ENCODE measurements around the gene OASL.
"Not testable (repeated sequence)": the region's sequence is repeated elsewhere in the genome, so short reads cannot be mapped to it uniquely, and the experiment has no call there.

Gene OASL

GRCh38 chr12:121059031-121059898 lies 20.2 kb upstream of the OASL start:
- DNase-seq (ENCODE audit: low read depth), result no peak

DNA sequence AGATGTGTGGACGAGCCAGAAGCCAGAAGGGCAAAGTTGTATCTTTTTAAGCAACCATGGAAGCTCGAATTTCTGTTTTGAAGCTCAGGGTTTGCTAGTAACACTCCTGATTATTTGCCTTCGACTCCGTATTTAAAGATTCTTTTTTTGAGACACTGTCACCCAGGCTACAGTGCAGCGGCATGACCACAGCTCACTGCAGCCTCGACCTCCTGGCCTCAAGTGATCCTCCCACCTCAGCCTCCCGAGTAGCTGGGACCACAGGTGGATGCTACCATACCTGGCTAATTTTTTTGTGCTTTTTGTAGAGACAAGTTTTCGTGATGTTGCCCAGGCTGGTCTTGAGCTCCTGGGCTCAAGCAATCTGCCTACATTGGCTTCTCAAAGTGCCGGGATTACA lies 18.7 kb upstream of the OASL start:
- no peak for DNase-seq (ENCODE audit: low read depth)

DNA sequence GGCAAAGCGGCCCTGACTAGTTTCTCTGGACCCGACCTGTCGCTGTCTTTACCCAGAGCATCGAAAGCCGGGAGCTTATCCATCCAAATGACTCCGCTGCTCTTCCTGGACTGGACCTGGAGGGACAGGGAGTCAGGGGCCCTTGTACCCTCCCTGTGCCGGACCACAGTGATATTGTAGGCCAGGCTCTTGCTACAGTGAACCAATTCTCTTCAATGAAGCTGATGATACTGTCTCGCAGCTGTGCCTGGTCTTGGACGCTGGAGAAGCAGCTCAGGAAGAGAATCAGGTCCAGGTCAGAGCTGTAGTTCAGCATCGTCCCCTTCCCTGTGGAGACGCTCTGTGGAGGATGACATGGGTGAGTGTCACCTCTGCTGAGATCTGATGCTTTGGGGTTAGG lies 14.7 kb upstream of the OASL start:
- no peak for DNase-seq (ENCODE audit: low read depth)

DNA sequence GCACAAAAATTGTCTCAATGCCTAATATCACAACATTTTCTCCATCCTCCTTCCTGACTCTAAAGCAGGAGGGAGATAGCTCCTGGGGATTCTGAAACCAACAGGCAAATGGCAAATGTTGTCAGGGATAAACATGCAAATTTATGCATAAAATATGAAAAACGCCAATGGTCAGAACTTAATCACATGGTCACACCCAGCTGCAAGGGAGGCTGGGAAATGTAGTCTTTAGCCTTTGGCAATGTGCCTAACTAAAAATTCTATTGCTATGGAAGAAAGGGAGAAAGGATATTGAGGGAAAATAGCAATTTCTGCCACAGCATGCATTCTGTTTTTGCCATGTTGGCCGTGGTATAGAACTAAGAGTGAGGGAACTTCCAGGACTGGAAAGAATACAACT lies 11.7 kb upstream of the OASL start:
- peak; percentile 60 for DNase-seq (ENCODE audit: low read depth)

- no peak for DNase-seq (ENCODE audit: low read depth)
Observed at GRCh38 chr12:121048442-121048841, 9.4 kb upstream of the OASL start.

GRCh38 chr12:121047400-121047799 lies 8.4 kb upstream of the OASL start:
- not testable (repeated sequence) for DNase-seq (ENCODE audit: low read depth)

DNA sequence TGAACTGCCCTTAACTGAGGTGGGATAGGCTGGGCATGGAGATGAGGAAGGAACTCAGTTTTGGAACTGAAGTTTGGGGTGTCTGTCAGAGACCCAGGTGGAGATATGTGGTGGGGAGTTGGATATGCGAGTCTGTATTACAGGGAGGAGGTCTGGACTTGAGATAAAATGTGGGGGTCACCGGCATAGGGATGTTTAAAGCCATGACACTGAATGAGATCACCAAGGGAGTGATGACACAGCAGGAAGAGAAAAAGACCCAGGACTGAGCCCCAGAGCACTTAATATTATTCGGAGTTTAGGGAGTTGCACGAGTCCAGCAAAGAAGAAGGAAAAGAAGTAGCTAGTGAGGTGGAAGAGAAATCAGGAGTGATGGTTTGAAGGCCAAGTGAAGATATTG lies 4.0 kb upstream of the OASL start:
- DNase-seq (ENCODE audit: low read depth), result peak; percentile 64

- DNase-seq (ENCODE audit: low read depth), result peak; percentile 92
Observed at GRCh38 chr12:121036810-121037326, 2.2 kb downstream of the OASL start.

GRCh38 chr12:121034616-121035305 lies 4.3 kb downstream of the OASL start:
- no peak for DNase-seq (ENCODE audit: low read depth)

DNA sequence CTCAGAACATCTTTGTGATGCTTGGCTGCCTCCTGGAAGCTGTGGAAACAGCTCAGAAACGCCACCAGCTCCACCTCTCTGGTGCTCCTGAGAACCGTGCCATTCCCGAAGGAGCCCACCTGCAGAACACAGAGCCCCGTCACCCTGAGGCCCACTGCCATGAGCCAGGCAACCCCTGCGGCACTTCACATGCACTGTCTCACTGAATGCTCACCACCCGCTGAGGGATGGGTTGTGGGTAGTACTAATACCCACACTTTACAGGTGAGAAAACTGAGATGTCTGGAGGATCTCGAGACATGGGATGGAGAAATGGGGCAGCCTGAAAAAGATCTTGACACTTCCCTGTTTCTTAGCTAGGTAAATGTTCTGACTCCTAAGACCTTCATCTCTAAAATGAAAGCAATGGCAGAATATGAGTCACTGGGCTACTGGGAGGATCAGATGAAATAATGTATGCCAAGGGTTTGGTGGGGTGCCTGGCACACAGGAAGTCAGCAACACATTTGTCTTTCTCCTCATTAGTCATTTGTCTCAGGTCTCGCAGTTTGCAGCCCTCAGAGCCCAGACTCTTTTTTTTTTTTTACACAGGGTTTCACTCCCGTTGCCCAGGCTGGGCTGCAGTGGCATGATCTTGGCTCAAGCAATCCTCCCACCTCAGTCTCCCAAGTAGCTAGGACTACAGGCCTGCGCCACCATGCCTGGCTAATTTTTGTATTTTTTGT lies 5.3 kb downstream of the OASL start:
- DNase-seq (ENCODE audit: low read depth), result peak; percentile 91

DNA sequence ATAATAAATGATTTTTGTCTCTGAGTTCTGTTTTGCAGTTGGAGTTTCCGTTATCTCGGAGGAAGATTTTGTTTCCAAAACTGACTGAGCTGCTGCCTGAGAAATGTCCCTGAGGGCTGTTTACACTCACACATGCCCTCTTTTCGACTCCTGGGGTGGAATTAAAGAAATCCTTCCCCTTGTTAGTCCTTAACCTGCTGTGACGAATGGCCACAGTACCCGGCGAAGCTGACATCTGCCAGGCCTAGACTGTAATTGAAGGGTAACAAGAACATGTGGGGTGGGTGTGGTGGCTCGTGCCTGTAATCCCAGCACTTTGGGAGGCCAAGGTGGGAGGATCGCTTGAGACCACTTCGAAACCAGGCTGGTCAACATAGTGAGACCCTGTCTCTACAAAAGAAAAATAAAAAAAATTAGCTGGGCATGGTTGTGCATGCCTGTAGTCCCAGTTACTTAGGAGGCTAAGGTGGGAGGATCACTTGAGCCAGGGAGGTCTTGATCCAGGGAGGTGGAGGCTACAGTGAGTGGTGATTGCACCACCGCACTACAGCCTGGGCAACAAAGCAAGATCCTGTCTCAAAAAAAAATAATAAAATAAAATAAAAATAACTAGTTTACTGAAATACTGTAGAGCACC lies 8.4 kb downstream of the OASL start:
- DNase-seq (ENCODE audit: low read depth), result no peak

- no peak for DNase-seq (ENCODE audit: low read depth)
Observed at GRCh38 chr12:121026274-121027045, 12.6 kb downstream of the OASL start.

- DNase-seq (ENCODE audit: low read depth), result no peak
Observed at GRCh38 chr12:121025442-121026226, 13.4 kb downstream of the OASL start.

DNA sequence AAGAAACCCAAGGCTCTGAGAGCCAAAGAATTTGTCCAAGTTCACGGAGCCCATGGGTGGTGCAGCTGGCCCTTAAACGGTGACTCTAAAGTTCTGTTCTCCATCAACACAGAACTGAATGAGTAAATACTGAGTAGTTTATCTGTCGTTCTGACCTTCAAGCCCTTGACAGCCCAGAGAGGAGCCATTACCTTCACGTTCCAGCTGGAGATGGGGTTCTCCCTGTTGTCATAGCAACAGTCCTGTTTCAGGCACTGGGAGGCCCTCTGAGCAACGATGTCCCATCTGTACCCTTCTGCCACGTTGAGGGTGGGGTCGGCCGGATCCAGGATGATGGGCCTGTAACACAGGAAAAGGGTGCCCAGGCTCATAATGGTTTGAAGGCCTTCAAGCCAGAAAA lies 15.2 kb downstream of the OASL start:
- no peak for DNase-seq (ENCODE audit: low read depth)

DNA sequence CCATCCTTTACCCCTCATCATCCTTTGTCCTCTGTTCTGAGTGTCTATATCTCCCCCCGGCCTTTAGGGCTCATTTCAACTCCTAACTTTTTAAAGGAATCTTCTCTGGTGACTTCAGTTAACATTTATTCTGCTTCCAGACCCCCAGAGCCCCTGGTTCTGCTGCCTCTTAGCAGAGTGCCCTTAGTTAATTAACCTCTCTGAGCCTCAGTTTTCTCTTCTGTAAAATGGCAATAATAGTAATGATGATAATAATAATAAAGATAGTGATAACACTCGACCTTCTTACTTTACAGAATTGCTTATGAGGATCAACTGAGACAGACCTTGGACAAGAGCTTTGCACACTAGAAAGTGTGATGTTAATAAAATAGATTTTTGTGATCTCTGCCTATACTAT lies 16.3 kb downstream of the OASL start:
- no peak for DNase-seq (ENCODE audit: low read depth)

DNA sequence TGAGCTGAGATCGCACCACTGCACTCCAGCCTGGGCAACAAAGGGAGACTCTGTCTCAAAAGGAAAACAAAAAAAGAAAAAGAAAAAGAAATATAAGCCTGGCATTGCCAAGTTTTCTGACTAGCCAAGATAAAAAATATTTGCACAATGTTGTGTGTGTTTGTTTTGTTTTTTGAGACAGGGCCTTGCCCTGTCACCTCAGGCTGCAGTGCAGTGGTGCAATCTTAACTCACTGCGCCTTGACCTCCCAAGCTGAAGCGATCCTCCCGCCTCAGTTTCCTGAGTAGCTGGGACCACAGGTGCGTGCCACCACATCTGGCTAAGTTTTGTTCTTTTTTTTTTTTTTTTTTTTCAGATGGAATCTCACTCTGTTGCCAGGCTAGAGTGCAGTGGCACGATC lies 17.3 kb downstream of the OASL start:
- DNase-seq (ENCODE audit: low read depth), result no peak

DNA sequence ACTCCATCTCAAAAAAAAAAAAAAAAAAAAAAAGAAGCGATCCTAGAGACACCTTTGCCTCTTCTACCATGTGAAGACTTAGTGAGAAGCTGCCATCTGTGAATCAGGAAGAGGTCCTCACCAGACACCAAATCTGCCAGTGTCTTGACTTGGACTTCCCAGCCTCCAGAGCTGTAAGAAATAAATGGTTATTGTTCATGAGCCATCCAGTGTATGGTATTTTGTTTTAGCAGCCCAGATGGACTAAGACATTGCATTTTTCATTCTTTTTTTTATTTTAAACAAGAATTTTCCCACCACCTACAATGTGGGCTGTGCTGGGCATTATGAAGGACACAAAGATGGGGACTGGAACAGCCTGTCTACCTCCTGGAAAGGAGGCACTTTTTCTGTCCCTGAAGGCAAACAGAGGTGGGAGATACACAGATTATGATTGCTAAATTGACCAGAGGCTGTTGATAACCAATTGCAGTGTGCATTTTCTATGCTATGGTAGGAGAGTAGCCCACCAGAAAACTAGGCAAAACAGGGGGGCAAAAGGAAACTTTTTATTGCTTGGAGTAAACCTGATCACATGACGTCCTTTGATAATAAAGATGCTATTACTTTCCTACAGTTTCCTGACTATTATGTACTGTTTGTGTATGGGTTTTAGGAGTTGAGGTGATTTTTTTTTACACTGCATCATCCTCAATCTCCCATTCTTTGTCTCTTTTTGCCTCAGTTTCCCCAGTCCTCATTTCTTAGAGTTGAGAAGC lies 20.0 kb downstream of the OASL start:
- no peak for DNase-seq (ENCODE audit: low read depth)

DNA sequence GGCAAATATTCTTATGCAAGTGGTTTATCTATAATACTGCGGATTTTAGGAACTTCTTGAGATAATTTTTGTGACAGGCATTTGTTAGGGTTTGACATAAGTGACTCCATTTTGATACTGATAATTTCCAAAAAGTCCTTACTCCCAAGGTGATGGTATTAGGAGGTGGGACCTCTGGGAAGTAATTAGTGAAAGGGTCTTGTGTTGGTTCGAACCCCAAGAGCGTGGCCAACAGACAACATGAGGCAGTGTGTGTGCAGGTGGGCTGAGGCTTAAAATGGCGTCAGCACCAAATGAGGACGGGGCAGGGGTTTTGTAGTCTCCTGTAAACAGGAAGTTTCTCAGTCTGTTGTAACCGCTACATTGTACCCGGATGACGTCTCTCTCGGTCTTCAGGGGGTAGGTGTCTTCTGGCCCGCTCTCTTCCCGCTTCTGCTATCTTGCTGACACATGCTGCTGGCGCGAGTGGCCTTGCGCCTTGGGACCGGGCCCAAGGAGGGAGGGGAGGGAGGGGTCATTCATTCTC lies 21.0 kb downstream of the OASL start:
- no peak for DNase-seq (ENCODE audit: low read depth)

Data from ELR (cell line).